Cortex of kidney (tissue), 1 donor: Measurements from ENCODE around the gene FRA10AC1.

Source experiments
- DNase-seq: peaks from one replicate; lab custom pipeline; 2025; lab: John Stamatoyannopoulos, UW

FRA10AC1 gene

DNA sequence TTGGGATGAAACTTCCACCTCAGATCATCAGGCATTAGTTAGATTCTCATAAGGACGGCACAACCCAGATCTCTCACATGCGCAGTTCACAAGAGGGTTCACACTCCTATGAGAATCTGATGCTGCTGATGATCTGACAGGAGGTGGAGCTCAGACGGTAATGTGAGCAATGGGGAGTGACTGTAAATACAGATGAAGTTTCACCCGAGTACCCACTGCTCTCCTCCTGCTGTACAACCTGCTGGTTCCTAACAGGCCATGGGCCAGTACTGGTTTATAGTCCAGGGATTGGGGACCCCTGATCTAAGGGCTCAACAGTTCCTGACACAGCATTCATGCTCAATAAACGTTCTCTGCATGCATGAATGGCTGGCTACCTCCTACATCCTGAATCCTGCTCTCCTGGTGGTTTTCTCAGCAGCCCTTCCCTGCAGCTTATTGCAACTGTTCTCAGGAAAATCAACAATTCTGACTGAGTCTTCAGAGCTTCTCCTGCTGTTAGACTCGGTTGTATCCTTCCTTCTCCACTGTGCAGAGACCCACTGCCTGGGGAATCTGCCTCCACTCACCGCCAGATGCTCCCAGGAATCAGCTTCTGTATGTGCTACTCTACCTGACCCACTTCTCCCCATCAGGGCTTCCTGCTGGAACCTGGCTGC is 72.6 kb downstream of the FRA10AC1 start:
- DNase-seq: no peak

DNA sequence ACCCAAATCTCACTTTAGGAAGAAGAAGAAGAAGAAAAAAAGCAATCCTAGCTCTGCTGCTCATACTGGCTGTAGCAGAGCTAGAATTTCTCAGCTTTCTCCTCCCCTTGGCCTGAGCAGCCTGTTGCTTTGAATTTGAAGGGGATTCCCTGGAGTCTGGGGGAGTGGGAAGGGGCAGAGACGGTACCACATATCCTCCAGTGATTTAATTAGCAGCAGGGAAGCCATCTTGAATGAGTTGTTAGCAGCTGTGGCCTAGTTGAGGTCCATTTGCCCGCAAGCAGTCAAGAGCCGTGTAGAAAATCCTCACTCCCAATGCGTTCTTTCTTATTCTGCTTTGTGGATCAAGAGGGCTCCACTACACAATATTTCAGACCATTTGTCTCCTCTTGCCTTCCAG is 73.5 kb downstream of the FRA10AC1 start:
- DNase-seq: no peak

DNA sequence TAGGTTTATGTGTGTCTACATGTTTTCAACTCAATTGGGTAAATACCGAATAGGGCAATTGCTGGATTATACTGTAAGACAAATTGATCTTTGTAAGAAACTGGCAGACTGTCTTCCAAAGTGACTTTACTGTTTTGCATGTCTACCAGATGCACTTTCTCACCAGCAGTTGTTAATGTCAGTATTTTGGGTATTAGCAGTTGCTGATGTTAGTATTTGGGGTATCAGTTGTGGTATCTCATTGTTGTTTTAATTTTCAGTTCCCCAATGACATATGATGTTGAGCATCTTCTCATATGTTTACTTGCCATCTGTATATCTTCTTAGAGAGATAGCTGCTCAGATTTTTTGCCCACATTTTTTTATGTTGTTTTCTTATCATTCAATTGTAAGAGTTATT is 79.5 kb downstream of the FRA10AC1 start:
- DNase-seq: no peak

DNA sequence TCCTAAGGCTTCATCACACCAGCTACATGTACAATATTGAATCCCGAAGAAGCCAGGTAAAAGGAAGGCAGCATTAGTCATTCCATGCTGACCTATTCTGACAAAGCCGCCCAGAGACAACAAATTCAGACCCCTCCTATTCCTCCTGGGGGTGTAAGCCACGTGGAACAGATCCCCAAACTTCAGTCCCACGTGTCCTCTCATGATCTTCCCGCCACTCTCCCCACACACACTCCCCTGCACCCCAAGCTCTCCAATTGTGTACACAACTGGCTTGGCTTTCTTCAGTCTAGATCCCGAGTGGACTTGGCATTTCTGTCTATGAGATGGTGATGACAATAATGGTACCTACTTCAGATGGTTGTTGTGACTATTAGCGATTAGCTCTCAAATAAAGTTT is 81.5 kb downstream of the FRA10AC1 start:
- no peak for DNase-seq
